ENCODE results near the gene ATP1B1.
A peak's percentile ranks its signal among the peaks of the same experiment; 100 is the strongest.

Gene ATP1B1

GRCh38 chr1:169094897-169095569 is 11.5 kb upstream of the ATP1B1 start:
- DNase-seq (no peak), ATAC-seq (no peak)

- no peak for ATAC-seq
- no peak for DNase-seq
Measured at GRCh38 chr1:169098380-169098779, 8.1 kb upstream of the ATP1B1 start.

- DNase-seq, result no peak
- no peak for ATAC-seq
Measured at GRCh38 chr1:169099561-169099960, 6.9 kb upstream of the ATP1B1 start.

GRCh38 chr1:169100208-169100607 is 6.3 kb upstream of the ATP1B1 start:
- DNase-seq (no peak), ATAC-seq (no peak)

GRCh38 chr1:169100651-169101088 is 5.8 kb upstream of the ATP1B1 start:
- no peak for ATAC-seq
- no peak for DNase-seq

- ATAC-seq (no peak), DNase-seq (no peak)
Measured at GRCh38 chr1:169102567-169102966, 3.9 kb upstream of the ATP1B1 start.

- ATAC-seq (no peak), DNase-seq (no peak)
Measured at GRCh38 chr1:169103002-169103401, 3.5 kb upstream of the ATP1B1 start.

- ATAC-seq, result no peak
- no peak for DNase-seq
Measured at GRCh38 chr1:169103480-169103893, 3.0 kb upstream of the ATP1B1 start.

GRCh38 chr1:169105087-169105433 is 1.4 kb upstream of the ATP1B1 start:
- no peak for ATAC-seq
- no peak for DNase-seq

GRCh38 chr1:169105434-169106094 is 926 bp upstream of the ATP1B1 start:
- ATAC-seq, result peak; percentile 3
- DNase-seq, result peak; percentile 34

GRCh38 chr1:169106921-169107602 is 572 bp downstream of the ATP1B1 start:
- ATAC-seq (no peak), DNase-seq (peak; percentile 21)

GRCh38 chr1:169107603-169108208 is 1.2 kb downstream of the ATP1B1 start:
- ATAC-seq (peak; percentile 25), DNase-seq (peak; percentile 42)

GRCh38 chr1:169108223-169108622 is 1.7 kb downstream of the ATP1B1 start:
- ATAC-seq (no peak), DNase-seq (no peak)

- ATAC-seq (no peak), DNase-seq (no peak)
Measured at GRCh38 chr1:169108863-169109560, 2.5 kb downstream of the ATP1B1 start.

GRCh38 chr1:169109561-169110134 is 3.2 kb downstream of the ATP1B1 start:
- DNase-seq, result no peak
- ATAC-seq, result no peak

- ATAC-seq (no peak), DNase-seq (no peak)
Measured at GRCh38 chr1:169110236-169110635, 3.7 kb downstream of the ATP1B1 start.

- no peak for DNase-seq
Measured at GRCh38 chr1:169110689-169111447, 4.4 kb downstream of the ATP1B1 start.

GRCh38 chr1:169111472-169111871 is 5.0 kb downstream of the ATP1B1 start:
- DNase-seq (no peak), ATAC-seq (no peak)

More at GRCh38 chr1:169110689-169111447, 4.4 kb downstream of the ATP1B1 start:
- ATAC-seq, result no peak

- ATAC-seq (no peak), DNase-seq (no peak)
Measured at GRCh38 chr1:169112241-169112640, 5.8 kb downstream of the ATP1B1 start.

- no peak for DNase-seq
- no peak for ATAC-seq
Measured at GRCh38 chr1:169113613-169114119, 7.2 kb downstream of the ATP1B1 start.

Measured in stimulated activated naive CD8-positive, alpha-beta T cell treated with anti-CD3 and anti-CD28 coated beads, Interleukin-15, Interleukin-2, amounts not matched to agents 100 U/mL and 50 U/mL, for 24 hours (primary cell).